ENCODE results near the gene LRRTM4.

LRRTM4 gene

DNA sequence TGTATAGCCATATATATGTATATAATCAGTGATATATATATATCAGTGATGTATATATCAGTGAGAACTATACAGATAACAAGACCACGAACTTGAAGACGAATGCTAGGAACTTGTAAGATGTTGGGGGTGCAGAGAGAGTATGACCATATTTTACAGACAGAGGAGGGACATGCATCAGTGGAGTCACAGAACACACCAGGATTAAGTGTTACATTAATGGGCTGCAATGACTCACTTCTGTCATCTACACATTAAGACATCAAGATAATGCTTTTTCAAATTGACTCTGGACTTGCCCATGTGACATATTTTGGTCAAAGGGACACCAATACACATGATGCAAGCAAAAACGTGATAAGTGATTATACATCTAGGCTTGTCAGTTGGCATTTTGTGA lies 501.0 kb downstream of the LRRTM4 start:
- intact Hi-C loops (cut with DNase I), result no loop called here
- no peak for DNase-seq

DNA sequence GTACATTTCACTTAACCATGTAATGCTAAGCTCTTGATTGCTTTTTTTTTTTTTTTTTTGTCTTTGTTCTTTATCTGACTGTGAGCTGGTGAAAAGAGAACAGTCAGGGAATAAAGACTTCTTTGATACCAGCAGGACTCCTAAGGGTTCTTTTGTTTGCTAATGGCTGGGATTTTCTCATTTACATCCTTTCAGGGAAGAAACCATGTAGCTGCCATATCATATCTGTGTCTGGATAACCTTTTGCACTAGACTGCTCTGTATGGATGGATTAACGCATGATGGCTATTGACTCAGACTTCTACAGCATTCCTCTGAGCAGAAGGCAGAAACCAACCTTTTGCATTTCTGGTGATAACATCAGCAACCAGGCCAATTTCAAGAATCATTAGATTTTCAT lies 504.0 kb downstream of the LRRTM4 start:
- no peak for DNase-seq
- intact Hi-C loops (cut with DNase I), result no loop called here

DNA sequence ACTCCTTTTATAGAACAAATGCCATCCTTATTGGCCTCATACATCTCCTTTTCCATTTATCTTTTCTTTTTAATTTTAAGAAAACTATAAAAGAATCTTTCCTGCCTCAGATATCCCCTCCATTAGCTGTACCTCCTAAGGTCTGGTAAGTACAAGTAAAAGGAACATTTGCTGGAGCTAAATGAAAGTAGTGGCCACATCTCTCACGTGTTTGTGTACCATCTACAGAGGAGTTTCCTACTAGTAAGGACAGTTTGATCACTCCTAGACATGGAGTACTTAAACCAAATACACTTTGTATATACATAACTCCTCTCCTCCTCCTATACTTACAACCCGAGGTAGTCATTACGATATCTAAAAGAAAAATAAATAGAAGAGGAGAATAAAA lies 504.8 kb downstream of the LRRTM4 start:
- intact Hi-C loops (cut with DNase I), result no loop called here
- DNase-seq, result no peak

DNA sequence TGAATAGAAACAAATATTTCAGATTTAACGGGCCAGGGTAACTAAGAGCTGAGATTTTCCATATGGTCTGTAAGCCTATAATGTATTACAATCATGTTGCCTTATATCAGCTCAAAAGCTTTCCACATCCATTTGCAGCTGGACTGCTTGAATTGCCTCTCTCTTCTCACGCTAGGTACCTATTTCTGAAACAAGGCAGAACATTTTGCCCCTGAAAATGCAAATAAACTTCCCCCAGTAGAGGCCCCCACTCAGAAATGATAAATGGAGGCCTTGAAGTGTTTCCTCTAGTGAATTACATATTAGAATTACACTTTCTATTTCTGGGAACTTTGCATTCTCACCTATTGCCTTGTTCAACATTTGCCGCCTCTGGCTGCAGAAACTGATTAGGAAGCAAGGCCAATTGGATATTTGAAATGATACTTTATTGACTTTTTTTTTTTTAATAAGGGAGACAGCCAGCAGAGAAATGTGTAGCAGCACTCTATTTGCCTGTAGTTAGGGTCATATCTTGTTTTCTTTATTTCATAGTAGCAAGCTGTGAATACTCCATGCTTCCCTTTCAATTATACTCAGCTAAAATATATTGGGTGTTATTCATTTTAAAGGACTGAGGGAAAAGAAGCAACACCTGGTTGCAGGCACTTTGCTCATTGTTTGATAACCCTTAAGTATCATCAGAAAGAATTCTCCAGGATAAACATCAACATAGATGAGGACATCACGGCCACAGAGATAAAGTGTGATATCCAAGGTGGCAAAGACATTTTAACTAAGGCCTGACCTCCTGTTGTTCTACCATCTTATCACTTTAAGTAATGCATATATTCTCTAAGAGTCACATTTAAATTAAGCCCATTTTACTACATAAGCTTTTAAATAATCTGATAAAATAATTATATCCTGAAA lies 505.5 kb downstream of the LRRTM4 start:
- DNase-seq, result no peak
- intact Hi-C loops (cut with DNase I), result no loop called here

DNA sequence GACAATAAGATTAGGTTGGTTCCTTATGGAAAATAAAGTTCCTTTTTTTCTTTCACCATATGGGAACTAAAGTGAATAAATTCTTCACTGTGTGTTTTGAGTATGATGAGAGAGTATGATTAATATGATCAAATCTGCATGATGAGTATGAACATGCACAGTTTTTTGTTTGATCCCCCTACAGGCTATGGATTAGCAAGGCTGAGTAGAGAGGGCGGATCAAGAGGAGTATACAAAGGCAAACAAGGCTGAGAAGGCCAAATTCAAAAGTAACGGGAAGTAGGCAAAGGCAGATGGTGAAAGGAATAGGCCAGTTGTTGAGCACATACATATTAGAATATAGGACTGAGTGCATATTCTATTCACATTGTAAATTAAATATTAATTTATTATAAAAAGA lies 508.2 kb downstream of the LRRTM4 start:
- intact Hi-C loops (cut with DNase I), result no loop called here
- no peak for DNase-seq

DNA sequence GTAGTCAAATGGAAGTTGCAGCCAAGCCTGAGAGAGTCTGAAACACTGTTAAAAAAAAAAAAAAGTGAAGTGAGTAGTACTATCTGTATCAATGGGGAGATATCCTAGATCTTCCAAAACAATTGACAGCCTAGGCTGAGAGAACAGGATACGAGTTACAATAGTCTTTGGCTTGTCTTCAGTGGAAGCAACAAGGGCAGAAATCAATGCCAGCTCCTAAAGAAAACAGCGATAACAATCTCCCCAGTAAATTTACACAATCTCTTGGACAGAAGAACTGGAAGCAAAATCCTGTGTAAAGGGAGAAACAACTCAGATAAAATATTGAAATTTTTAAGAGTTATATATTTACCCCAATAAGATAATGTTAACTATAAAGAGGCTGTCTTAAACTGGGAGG lies 508.7 kb downstream of the LRRTM4 start:
- intact Hi-C loops (cut with DNase I), result no loop called here
- no peak for DNase-seq

DNA sequence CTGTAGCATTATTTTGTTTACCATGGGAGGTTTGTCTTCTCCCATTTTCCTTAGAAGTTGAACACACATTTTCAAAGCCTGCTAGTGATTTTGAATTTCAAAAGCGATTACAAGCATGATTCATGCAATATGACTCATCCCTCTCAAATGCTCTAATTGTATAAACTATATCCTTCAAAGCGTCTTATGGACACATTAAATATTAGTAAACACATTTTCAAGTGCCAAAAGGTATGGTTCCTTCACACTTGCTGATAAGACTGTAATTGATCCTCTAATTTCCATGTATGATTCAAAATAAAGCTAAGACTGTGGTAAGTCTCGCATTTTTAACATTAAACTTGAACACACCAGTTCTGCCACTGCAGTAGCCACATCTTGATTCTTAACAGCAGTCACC lies 512.9 kb downstream of the LRRTM4 start:
- intact Hi-C loops (cut with DNase I), result no loop called here
- no peak for DNase-seq

DNA sequence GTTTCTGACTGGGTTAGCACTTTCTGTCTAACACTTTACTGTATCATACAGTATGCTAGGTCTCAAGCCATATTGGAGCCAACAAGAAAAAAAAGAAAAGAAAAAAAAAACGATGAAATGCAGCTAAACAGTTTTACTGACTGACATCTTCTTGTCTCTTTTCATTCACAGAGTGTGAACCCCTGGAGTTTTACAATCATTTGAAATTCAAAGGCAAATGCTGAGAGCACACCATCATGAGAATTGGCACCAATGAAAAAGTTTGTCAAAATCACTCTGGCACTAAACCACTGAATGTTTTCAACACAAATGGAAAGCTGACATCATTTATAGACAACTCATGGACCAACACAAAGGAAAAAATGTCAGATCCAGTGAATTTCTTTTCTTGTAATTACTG lies 513.3 kb downstream of the LRRTM4 start:
- DNase-seq, result no peak
- intact Hi-C loops (cut with DNase I), result no loop called here

DNA sequence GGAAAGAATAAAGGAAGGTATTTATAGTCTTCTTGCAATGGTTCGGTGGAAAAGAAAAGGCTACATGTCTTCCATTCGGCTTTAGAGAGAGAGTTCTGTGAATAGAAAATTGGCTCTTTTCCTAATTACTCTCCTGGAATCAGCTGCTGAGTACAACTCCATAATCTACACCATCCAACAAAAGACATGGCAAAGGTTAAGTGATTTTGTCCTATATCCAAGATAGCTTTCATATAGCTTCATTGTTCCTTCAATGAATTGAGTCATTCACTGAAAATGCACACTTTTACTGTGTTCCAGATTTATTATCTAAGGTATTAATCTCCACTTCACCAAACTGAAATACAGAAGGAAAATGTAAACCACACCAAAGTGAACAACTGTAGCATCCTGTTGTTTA lies 514.5 kb downstream of the LRRTM4 start:
- no peak for DNase-seq
- intact Hi-C loops (cut with DNase I), result no loop called here

DNA sequence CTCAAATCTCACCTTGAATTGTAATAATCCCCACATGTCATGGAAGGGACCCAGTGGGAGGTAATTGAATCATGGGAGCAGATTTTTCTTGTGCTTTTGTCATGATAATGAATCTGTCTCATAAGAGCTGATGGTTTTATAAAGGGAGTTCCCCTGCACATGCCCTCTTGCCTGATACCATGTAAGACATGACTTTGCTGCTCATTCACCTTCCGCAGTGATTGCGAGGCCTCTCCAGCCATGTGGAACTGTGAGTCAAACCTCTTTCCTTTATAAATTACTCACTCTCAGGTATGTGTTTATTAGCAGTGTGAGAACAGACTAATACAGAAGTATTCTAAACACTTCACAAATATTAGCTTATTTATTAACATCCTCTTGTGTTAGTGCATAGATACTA lies 516.7 kb downstream of the LRRTM4 start:
- DNase-seq, result no peak
- intact Hi-C loops (cut with DNase I), result no loop called here

DNA sequence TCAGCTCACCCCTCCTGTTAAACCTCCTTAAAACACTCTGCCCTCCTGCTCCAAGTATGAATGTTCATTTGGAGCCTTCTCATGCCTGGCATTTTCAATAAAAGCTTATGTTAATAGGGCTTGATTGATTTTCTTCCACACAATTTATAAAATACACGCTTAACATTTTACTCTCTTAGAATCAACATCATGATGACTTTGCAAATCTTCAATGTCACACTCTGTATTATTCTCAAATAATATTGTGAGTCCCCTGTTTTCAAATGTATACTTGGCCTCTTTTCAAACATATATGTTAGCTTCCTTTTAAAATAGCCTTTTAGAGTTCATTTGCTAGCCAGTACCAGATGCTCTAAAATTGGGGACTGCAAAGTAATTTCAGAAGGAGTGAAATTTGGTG lies 520.3 kb downstream of the LRRTM4 start:
- intact Hi-C loops (cut with DNase I), result no loop called here
- DNase-seq, result no peak

DNA sequence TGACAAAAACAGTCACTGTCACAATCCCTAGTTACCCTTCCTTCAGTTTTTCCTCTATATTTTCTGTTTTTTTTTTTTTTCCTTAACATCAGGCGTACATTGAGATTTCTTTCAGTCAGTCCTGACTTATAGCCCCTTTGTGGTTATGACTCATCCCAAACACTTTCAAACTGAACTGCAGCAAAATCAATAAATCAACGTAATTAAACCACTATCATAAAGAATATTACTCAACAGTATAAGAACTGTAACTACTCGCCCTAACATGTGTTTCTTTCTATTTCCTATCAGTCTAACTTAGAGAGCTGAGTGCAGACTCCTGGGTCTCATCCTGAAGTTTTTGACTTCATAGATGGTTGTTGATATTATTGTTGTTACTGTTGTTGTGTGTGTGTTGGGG lies 523.5 kb downstream of the LRRTM4 start:
- DNase-seq, result no peak
- intact Hi-C loops (cut with DNase I), result no loop called here

DNA sequence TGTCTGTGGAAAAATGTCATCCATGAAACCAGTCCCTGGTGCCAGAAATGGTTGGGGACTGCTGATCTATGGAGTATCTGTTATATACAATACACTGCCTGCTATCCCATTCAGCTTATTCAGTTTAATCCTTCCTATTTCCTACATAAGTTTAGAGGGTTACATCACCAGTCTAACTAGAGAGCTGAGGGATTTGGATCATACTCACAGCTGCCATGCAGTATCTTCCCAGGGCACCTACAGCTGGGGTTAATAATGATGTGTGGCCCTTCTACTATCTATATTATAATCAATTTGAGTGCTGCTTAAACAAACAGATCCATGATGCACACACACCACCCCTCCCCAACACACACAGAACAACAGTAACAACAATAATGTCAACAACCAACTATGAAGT lies 524.0 kb downstream of the LRRTM4 start:
- DNase-seq, result no peak
- intact Hi-C loops (cut with DNase I), result no loop called here

DNA sequence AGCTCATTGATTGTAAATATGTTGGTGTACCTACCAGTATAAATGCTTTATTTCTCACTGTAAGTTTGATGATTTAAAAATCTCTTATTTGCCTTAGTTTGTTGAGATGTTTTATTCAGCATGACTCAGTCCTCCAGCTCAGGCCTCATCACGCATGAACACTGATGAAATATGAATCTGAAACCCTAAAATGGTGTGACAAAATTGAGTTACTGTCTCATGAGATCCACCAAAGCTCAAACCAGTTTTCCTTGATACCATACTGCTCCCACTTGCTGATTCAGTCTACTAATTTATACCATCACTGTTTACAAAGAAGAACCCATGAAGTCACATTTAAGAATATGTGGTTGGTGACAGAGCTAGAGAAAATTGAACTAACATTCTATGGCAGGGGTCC lies 524.9 kb downstream of the LRRTM4 start:
- no peak for DNase-seq
- intact Hi-C loops (cut with DNase I), result no loop called here

DNA sequence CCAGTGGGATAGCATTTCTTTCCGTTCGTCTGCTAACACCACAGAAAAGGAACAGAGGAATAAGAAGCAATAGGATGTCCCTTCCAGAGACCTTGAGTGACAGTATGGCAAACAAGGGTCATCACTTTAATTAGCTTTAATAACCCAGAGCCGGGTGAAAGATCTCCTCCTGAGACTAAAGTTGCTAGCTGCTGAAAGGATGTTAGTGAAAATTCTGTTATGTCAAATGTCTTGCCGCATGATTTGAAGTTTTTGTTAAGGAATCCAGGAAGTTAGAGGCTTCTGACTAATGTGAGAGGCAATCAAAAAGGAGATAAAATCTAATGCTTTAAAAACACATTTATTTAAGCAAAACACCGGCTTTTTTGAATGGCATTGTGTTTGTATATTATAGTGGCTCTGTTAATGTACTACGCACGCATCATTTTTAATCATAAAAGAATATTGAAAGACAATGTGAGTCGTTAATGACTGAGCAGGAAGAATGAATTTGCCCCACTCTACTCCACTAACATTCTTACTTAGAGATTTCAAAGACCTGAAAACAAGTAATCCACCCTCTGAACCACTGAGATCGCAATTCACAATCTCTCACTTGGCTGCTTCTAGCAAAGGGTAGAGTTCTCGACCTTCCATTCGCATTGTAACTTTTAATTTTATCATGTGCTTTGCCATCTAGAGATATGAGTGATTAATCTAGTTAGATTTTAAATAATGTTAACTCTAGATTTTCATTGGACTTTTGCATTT lies 536.6 kb downstream of the LRRTM4 start:
- intact Hi-C loops (cut with DNase I), result no loop called here
- no peak for DNase-seq

DNA sequence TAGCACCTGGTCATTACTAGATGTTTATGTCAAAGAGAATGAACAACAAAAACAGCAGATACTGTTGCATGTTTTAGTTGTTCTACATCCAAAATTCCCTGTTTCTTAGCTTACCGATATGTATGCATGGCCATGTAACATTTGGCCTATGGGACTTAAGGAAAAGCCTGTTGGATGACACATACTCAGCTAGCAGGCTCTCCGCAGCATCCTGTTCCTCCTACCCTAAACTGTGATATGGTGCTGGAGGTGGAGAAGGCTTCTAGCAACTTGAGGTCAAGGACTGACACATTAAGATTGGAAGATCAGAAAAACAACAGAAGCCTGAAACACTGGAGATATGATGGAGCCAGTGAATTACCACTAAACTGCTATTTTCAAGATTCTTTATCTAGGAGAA lies 537.8 kb downstream of the LRRTM4 start:
- DNase-seq, result no peak
- intact Hi-C loops (cut with DNase I), result no loop called here

DNA sequence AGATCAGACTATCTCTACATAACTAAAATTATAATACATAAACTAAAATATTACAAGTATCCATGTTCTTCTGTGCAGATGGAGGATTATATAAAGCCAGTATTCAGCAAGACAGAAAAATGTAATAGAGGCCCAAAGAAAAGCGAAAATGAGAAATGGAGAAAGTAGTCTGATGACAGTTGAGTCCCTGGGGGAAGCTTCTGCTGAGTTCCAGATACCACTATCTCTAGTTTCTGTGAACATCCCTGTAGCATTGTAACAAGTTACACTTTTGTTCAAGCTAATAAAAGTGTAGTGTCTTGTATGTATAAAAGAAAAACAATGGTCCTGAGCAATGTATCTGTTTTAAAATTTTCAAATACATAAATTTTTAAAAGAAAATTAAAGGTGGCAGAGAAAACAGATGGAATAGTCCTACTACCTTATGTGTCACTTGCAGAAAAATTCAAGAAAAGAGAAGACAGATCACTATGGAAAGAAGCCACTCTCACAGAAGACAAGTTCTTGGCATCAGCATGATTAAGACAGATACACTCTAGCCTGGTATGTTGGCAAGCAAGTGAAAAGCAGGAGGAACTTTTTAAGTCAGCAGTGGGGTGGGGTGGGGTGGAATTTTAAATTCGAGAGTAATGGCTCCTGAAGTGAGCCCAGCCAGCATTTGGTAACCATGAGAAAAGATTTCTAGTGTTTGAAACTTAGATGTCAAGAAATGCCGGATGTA lies 541.9 kb downstream of the LRRTM4 start:
- DNase-seq, result no peak
- intact Hi-C loops (cut with DNase I), result no loop called here

DNA sequence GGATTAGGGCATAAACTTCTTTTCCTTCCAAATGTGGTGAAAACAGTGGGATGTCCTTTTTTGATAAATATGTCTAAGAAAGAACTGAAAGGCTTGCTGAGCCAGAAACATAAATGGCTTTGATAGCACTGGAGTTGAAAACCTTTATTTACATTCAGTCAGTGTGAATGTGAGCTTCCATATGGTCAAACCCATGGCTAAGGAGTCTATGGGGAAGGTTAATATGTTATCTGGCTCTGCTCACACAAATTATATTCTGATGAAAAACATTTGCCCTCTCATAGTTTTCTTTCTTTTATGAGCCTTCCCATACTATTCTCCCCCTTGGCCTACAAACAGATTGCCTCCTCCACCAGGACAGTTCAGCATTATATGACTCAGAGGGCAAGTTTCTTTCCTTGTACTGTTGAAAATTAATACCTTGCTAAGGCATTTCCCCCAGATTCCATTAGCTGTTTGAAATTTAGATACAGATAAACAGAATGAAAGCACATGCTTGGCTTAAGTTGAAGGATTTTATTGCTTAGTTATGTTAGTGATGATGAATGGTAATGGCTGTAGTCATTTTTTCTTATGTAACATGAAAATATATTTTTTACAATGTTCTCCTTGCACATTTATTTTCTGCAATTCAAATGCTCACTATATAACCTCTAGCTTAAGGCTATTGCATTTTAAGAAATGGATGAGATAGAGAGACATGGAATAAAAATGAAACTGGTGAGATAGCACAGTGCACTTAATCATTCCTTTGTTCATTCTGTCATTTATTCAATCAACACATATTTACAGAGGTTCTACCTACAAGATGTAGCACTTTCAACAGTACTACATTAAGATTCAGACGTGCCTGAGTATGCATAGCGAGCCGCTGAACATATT lies 544.1 kb downstream of the LRRTM4 start:
- no peak for DNase-seq
- intact Hi-C loops (cut with DNase I), result no loop called here

DNA sequence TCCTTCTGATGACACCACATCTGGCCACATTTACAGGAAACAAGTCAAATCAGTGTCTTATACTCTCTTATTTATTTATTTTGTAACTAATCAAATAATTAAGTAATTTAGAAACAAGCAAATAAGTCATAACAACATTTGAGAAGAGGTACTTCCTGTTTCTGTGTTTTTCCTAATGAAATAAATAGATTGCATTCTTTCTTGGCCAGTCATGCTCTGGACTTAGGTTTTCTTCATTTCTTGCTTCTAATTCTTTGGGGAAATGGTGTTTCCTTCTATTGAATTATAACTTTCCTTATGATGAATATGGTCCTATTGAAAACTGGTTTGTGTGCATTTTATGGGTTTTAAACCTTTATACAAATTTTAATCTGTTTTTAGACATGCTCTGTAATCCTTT lies 546.4 kb downstream of the LRRTM4 start:
- intact Hi-C loops (cut with DNase I), result no loop called here
- DNase-seq, result no peak

Data from head of caudate nucleus (tissue), 42 donors.